Uterus (tissue), 2 donors: ENCODE data around the gene PDGFB.

Experiments used
- CTCF ChIP-seq, 4 experiments: fragments of 200-600 bp in 2 of 4; fragments of 450-650 bp in 2 of 4; sonication (generic) in 2 of 4; IDR thresholded peaks; one replicate each; pipeline ENCODE4 v1.5.1; 2016 to 2019; ENCODE audit warnings: antibody characterized with exemption in 4 of 4, mild to moderate bottlenecking in 2 of 4, moderate library complexity in 1 of 4
- POLR2A ChIP-seq, 2 donors: fragments of 450-650 bp; IDR thresholded peaks; one replicate each; pipeline ENCODE4 v1.6.1; 2016; ENCODE audit warnings: antibody characterized with exemption in 2 of 2, mild to moderate bottlenecking in 1 of 2, moderate library complexity in 1 of 2

GRCh38 chr22:39229688-39230260 lies 15.0 kb downstream of the PDGFB start:
- no peak for TF ChIP-seq CTCF (IDR thresholded peaks at IDR 0.05)
- TF ChIP-seq POLR2A (IDR thresholded peaks at IDR 0.05): no peak
